Keratinocyte (primary cell): ENCODE results near the gene POU6F2.

Experiments used
- EZH2 ChIP-seq: IDR thresholded peaks from one replicate; pipeline ENCODE4 v1.6.1; 2012; ENCODE audit warnings: inconsistent platforms, mild to moderate bottlenecking, low read length, moderate library complexity
- TF ChIP-seq, protein P1 (sequence below), 3 experiments: IDR thresholded peaks in 1 of 3; conservative IDR thresholded peaks in 1 of 3; optimal IDR thresholded peaks in 1 of 3; 2 replicates in 2 of 3; 3 replicates in 1 of 3; pipeline versions ENCODE3 to v1.5.1; 2011; ENCODE audit warnings: low read length in 3 of 3, mild to moderate bottlenecking in 3 of 3, moderate library complexity in 2 of 3, control low read depth in 1 of 3, inconsistent platforms in 1 of 3; ENCODE audit not compliant: insufficient read depth in 2 of 3; ENCODE audit errors: extremely low read depth in 1 of 3

GRCh38 chr7:39069031-39069430 is 91.3 kb downstream of the POU6F2 start:
- no peak for TF ChIP-seq EZH2
- TF ChIP-seq, protein P1, sequence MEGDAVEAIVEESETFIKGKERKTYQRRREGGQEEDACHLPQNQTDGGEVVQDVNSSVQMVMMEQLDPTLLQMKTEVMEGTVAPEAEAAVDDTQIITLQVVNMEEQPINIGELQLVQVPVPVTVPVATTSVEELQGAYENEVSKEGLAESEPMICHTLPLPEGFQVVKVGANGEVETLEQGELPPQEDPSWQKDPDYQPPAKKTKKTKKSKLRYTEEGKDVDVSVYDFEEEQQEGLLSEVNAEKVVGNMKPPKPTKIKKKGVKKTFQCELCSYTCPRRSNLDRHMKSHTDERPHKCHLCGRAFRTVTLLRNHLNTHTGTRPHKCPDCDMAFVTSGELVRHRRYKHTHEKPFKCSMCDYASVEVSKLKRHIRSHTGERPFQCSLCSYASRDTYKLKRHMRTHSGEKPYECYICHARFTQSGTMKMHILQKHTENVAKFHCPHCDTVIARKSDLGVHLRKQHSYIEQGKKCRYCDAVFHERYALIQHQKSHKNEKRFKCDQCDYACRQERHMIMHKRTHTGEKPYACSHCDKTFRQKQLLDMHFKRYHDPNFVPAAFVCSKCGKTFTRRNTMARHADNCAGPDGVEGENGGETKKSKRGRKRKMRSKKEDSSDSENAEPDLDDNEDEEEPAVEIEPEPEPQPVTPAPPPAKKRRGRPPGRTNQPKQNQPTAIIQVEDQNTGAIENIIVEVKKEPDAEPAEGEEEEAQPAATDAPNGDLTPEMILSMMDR (optimal IDR thresholded peaks at IDR 0.05 in 1 of 3, IDR thresholded peaks at IDR 0.05 in 1 of 3, conservative IDR thresholded peaks at IDR 0.05 in 1 of 3; ENCODE audit: extremely low read depth in 1 of 3, insufficient read depth in 2 of 3, low read length in 3 of 3) = no peak
